Mononuclear cell (primary cell): ENCODE measurements around the gene MAT2B. TPM values are rescaled to one million over a fixed set of nuclear protein-coding genes. Genes with fewer than 3 reads are reported as not detected.
"Not testable (repeated sequence)": the region's sequence is repeated elsewhere in the genome, so short reads cannot be mapped to it uniquely, and the experiment has no call there.

Experiments
- H3K27me3 ChIP-seq: 2 replicates; pipeline ENCODE4 v1.6.0; 2011; ENCODE audit warnings: low read length, control low read depth; ENCODE audit not compliant: insufficient read depth
- H3K4me1 ChIP-seq: 2 replicates; pipeline ENCODE4 v1.5.1; 2011; ENCODE audit warnings: mild to moderate bottlenecking, low read length, control low read depth; ENCODE audit not compliant: insufficient read depth
- H3K4me3 ChIP-seq: 2 replicates; pipeline ENCODE4 v1.5.1; 2011; ENCODE audit warnings: mild to moderate bottlenecking, low read length, moderate library complexity
- H3K9me3 ChIP-seq: 2 replicates; pipeline ENCODE4 v1.5.1; 2011; ENCODE audit warnings: low read depth, mild to moderate bottlenecking, control low read depth, low read length
- total RNA-seq: library from RNA; depleted of rRNA; stranded (reverse); fragments of >200 nt; gene quantifications from one replicate; pipeline ENCODE4 v1.2.3, GENCODE V29; 2012

Gene MAT2B
- total RNA-seq, 1 donor = 35.8 TPM

GRCh38 chr5:163529698-163530097 lies 24.3 kb downstream of the MAT2B start:
- Histone ChIP-seq H3K4me1 (no peaks in the 10 kb centered on the region), H3K9me3 (no peaks in the 10 kb centered on the region), H3K4me3 (no peak overlapping the region), H3K27me3 (no peaks in the 10 kb centered on the region)

- H3K4me1 ChIP-seq = no peaks in the 10 kb centered on the region
- H3K4me3 ChIP-seq = no peak overlapping the region
- no peaks in the 10 kb centered on the region for H3K27me3 ChIP-seq
- no peaks in the 10 kb centered on the region for H3K9me3 ChIP-seq
Observed at GRCh38 chr5:163531272-163531671, 25.9 kb downstream of the MAT2B start.

- H3K4me3 ChIP-seq = no peak overlapping the region
- H3K27me3 ChIP-seq = no peaks in the 10 kb centered on the region
- H3K4me1 ChIP-seq = no peaks in the 10 kb centered on the region
- H3K9me3 ChIP-seq = no peaks in the 10 kb centered on the region
Observed at GRCh38 chr5:163532171-163533084, 27.0 kb downstream of the MAT2B start.

GRCh38 chr5:163533223-163533622 lies 27.8 kb downstream of the MAT2B start:
- Histone ChIP-seq H3K4me3 (no peak overlapping the region), H3K4me1 (no peaks in the 10 kb centered on the region), H3K9me3 (no peaks in the 10 kb centered on the region), H3K27me3 (no peaks in the 10 kb centered on the region)

GRCh38 chr5:163534492-163535094 lies 29.2 kb downstream of the MAT2B start:
- no peaks in the 10 kb centered on the region for H3K4me1 ChIP-seq
- H3K27me3 ChIP-seq = no peaks in the 10 kb centered on the region
- no peak overlapping the region for H3K4me3 ChIP-seq
- no peaks in the 10 kb centered on the region for H3K9me3 ChIP-seq

- Histone ChIP-seq H3K27me3 (peaks cover 5% of the 10 kb centered on the region), H3K4me1 (no peaks in the 10 kb centered on the region), H3K4me3 (no peak overlapping the region), H3K9me3 (no peaks in the 10 kb centered on the region)
Observed at GRCh38 chr5:163535290-163535689, 29.9 kb downstream of the MAT2B start.

- H3K4me3 ChIP-seq, H3K9me3 ChIP-seq, H3K27me3 ChIP-seq, H3K4me1 ChIP-seq: not testable (repeated sequence)
Observed at GRCh38 chr5:163536442-163536841, 31.0 kb downstream of the MAT2B start.

GRCh38 chr5:163540696-163541095 lies 35.3 kb downstream of the MAT2B start:
- Histone ChIP-seq H3K4me3 (no peak overlapping the region), H3K9me3 (no peaks in the 10 kb centered on the region), H3K27me3 (peaks cover 10% of the 10 kb centered on the region), H3K4me1 (no peaks in the 10 kb centered on the region)

GRCh38 chr5:163542771-163543170 lies 37.4 kb downstream of the MAT2B start:
- Histone ChIP-seq H3K27me3 (peaks cover 10% of the 10 kb centered on the region), H3K4me1 (no peaks in the 10 kb centered on the region), H3K4me3 (no peak overlapping the region), H3K9me3 (no peaks in the 10 kb centered on the region)

- Histone ChIP-seq H3K27me3 (peaks cover 10% of the 10 kb centered on the region), H3K9me3 (no peaks in the 10 kb centered on the region), H3K4me3 (no peak overlapping the region), H3K4me1 (no peaks in the 10 kb centered on the region)
Observed at GRCh38 chr5:163544041-163544440, 38.6 kb downstream of the MAT2B start.

GRCh38 chr5:163544836-163545235 lies 39.4 kb downstream of the MAT2B start:
- H3K27me3 ChIP-seq = peaks cover 9% of the 10 kb centered on the region
- no peaks in the 10 kb centered on the region for H3K9me3 ChIP-seq
- H3K4me3 ChIP-seq = no peak overlapping the region
- no peaks in the 10 kb centered on the region for H3K4me1 ChIP-seq

- no peaks in the 10 kb centered on the region for H3K4me1 ChIP-seq
- H3K4me3 ChIP-seq = no peak overlapping the region
- no peaks in the 10 kb centered on the region for H3K27me3 ChIP-seq
- H3K9me3 ChIP-seq = no peaks in the 10 kb centered on the region
Observed at GRCh38 chr5:163548649-163549048, 43.2 kb downstream of the MAT2B start.

- Histone ChIP-seq H3K27me3 (no peaks in the 10 kb centered on the region), H3K4me3 (no peak overlapping the region), H3K9me3 (no peaks in the 10 kb centered on the region), H3K4me1 (no peaks in the 10 kb centered on the region)
Observed at GRCh38 chr5:163551156-163551555, 45.7 kb downstream of the MAT2B start.

- H3K27me3 ChIP-seq = no peaks in the 10 kb centered on the region
- no peaks in the 10 kb centered on the region for H3K4me1 ChIP-seq
- H3K4me3 ChIP-seq = no peak overlapping the region
Observed at GRCh38 chr5:163552536-163552935, 47.1 kb downstream of the MAT2B start.

GRCh38 chr5:163561339-163561738 lies 55.9 kb downstream of the MAT2B start:
- Histone ChIP-seq H3K4me1 (peaks cover 10% of the 10 kb centered on the region), H3K4me3 (no peak overlapping the region), H3K9me3 (no peaks in the 10 kb centered on the region), H3K27me3 (peaks cover 24% of the 10 kb centered on the region)

More at GRCh38 chr5:163552536-163552935, 47.1 kb downstream of the MAT2B start:
- no peaks in the 10 kb centered on the region for H3K9me3 ChIP-seq

GRCh38 chr5:163562071-163562470 lies 56.7 kb downstream of the MAT2B start:
- peaks cover 14% of the 10 kb centered on the region for H3K4me1 ChIP-seq
- peaks cover 32% of the 10 kb centered on the region for H3K27me3 ChIP-seq
- no peaks in the 10 kb centered on the region for H3K9me3 ChIP-seq
- no peak overlapping the region for H3K4me3 ChIP-seq
